Measurements from ENCODE around the gene BAG5. TPM values are rescaled to one million over a fixed set of nuclear protein-coding genes. Genes with fewer than 3 reads are reported as not detected.
A peak's percentile ranks its signal among the peaks of the same experiment; 100 is the strongest.

The BAG5 gene
- total and polyA plus RNA-seq, 2 experiments from 2014 or later = 17.4 to 17.6 TPM

DNA sequence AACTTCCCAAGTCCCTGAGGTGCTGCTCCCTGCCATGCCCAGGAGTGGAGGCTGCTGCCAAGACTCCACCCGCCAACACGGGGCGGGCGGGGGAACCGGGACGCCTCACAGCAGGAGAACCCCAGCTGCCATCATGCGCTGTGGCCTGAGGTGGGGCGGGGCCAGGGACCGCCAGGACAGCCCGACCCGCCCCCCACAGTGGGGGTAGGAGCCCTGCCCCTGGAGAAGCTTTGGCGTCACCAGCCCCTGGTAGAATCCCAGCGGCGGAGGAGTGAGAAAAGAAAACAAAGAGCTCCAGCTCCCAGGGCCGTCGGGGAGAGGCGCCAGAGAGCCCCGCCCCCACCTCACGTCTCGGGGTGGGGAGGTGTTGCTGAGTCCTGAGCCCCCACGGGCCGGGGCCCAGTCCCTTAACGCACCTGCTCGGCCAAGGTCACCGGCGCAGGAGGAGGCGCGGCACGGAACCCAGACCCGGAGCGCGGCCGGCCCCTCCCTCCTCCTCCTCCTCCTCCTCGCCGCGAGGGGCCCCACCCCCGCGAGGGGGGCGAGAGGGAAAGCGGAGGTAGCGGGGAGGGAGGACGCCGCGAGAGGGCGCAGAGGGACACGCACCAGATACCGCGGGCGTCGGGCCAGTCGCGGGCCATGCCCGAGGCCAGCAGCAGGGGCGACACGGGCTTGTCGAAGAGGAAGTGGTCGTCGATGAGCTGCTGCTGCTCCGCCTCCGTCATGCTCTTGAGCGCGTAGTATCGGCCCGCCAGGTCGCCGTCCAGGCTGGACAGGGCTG lies 41.6 kb downstream of the BAG5 start:
- DNase-seq (ENCODE audit: low read depth in 1 of 2, low spot score in 1 of 2) = peak; percentile 60 to 75
- H3K4me3 ChIP-seq = peak overlapping the region; percentile 55
- H3K9me3 ChIP-seq (ENCODE audit: low read depth) = no peaks in the 10 kb centered on the region
- no peaks in the 10 kb centered on the region for H3K36me3 ChIP-seq
- H3K4me1 ChIP-seq (ENCODE audit: low read depth) = peaks cover 29% of the 10 kb centered on the region
- no peak overlapping the region for H3K27ac ChIP-seq
- TF ChIP-seq, protein P1, sequence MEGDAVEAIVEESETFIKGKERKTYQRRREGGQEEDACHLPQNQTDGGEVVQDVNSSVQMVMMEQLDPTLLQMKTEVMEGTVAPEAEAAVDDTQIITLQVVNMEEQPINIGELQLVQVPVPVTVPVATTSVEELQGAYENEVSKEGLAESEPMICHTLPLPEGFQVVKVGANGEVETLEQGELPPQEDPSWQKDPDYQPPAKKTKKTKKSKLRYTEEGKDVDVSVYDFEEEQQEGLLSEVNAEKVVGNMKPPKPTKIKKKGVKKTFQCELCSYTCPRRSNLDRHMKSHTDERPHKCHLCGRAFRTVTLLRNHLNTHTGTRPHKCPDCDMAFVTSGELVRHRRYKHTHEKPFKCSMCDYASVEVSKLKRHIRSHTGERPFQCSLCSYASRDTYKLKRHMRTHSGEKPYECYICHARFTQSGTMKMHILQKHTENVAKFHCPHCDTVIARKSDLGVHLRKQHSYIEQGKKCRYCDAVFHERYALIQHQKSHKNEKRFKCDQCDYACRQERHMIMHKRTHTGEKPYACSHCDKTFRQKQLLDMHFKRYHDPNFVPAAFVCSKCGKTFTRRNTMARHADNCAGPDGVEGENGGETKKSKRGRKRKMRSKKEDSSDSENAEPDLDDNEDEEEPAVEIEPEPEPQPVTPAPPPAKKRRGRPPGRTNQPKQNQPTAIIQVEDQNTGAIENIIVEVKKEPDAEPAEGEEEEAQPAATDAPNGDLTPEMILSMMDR (IDR thresholded peaks at IDR 0.05; ENCODE audit: low read depth, low read length) = peak; percentile 50
- H3K27me3 ChIP-seq = peaks cover 17% of the 10 kb centered on the region

DNA sequence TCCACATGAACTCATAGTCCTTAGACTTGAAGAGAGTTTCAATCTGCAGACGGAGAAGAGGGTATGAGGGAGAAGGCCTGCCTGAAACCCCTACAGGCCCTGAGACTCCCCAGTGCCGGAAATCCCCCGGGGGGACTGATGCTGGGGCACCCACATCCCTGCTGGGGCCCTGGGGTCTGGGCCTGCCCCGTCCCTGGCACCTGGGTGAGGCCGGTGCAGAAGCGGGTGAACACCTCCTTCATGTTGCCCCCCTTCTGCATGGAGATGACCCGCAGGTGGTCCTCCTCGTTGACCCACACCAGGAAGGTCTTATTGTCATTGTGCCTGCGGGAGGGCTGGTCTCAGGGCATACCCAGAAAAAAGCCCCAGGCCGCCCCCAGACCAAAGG lies 42.2 kb downstream of the BAG5 start:
- no peak overlapping the region for H3K27ac ChIP-seq
- TF ChIP-seq, protein P1 (IDR thresholded peaks at IDR 0.05; ENCODE audit: low read depth, low read length) = no peak
- H3K27me3 ChIP-seq = peaks cover 17% of the 10 kb centered on the region
- DNase-seq (ENCODE audit: low read depth in 1 of 2, low spot score in 1 of 2) = no peak
- no peaks in the 10 kb centered on the region for H3K36me3 ChIP-seq
- no peaks in the 10 kb centered on the region for H3K9me3 ChIP-seq (ENCODE audit: low read depth)
- no peak overlapping the region for H3K4me3 ChIP-seq
- H3K4me1 ChIP-seq (ENCODE audit: low read depth) = peaks cover 29% of the 10 kb centered on the region

DNA sequence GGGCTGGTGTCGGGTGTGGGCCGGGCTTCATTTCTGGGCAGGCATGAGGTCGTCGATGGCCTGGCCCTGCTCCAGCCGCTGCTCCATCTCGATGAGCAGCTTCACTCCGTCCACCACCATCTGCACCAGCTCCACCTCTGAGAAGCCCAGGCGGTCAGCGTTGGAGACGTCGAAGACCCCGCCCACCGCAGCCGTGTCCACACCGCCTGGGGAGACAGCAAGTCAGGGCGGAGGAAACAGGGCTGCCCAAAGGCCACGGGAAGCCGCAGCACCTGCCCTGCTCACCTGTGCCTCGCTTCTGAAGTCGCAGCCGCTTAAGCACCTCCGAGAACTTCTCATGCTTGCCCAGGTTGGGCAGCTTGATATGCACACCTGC lies 42.6 kb downstream of the BAG5 start:
- no peak for DNase-seq (ENCODE audit: low read depth in 1 of 2, low spot score in 1 of 2)
- TF ChIP-seq, protein P1 (IDR thresholded peaks at IDR 0.05; ENCODE audit: low read depth, low read length) = no peak
- Histone ChIP-seq H3K4me1 (ENCODE audit: low read depth) (peaks cover 29% of the 10 kb centered on the region), H3K4me3 (no peak overlapping the region), H3K27ac (no peak overlapping the region), H3K9me3 (ENCODE audit: low read depth) (no peaks in the 10 kb centered on the region), H3K36me3 (no peaks in the 10 kb centered on the region), H3K27me3 (peaks cover 17% of the 10 kb centered on the region)

DNA sequence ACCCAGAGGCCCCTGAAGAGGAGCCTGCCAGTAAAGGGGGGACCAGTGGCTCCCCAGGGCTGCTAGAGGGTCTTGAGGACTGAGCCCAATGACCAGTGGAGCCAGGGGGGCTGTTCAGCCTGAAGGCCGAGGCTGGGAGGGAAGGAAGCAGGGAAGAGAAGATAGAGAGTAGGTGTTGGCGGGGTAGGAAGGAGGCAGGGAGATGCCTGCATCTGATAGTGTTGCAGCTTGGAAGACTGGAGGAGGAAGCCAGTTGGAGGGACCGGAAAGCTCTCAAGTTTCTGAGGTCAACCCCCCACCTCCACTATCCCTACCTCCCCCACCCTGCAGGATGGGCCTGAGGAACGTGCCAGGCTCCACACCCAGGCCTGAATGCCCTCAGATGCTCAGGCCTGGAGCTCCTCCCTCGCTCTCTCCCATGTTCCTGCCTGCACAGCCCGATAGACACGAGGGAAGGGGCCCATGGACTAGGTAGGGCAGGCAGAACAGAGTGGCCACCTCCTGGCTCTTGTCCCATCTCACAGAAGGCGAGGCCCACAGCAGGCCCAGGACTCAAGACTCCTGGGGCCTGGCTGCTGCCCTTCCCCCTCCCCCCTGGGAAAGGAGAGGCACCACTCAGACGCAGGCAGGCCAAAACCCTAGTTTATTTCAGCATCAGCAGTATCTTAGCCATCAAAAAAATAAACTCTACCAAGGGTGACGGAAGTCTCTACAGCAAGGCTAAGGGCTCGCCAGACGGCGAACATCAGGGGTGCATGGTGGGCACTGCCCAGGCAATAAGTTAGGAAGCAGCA lies 43.2 kb downstream of the BAG5 start:
- peak in 1 of 2 donors; percentile 33 for DNase-seq (ENCODE audit: low read depth in 1 of 2, low spot score in 1 of 2)
- Histone ChIP-seq H3K4me3 (no peak overlapping the region), H3K4me1 (ENCODE audit: low read depth) (peaks cover 29% of the 10 kb centered on the region), H3K27ac (no peak overlapping the region), H3K27me3 (peaks cover 17% of the 10 kb centered on the region), H3K9me3 (ENCODE audit: low read depth) (no peaks in the 10 kb centered on the region), H3K36me3 (no peaks in the 10 kb centered on the region)
- TF ChIP-seq, protein P1 (IDR thresholded peaks at IDR 0.05; ENCODE audit: low read depth, low read length) = no peak

DNA sequence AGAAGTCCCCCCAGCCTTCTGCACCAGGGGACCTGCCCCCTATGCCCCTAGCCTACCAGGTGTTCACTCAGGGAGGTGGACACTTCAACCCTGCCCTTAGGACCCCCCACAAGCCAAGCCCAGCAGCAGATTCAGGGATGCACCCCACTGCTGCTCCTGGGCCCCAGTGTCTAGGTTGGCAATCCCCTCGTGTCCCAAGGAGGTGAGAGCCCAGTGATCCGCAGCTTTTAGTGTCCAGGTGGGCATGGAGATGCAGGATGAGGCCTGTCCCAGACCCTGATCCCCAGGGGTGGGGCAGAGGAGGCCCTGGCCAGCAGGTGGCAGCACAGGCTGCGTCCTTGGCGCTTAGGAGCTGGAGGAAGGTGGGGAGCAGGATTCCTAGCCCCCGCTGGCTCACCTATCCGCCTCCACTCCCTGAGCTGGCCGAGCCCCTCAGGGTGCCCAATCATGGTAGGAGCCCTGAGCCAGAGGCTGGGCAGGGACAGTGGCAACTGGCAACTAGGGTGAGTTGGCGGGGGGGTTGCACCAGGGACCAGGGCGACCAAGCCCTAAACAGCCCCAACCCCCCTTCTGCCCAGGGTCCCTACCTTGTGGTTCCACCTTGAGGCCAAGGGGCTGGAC lies 43.9 kb downstream of the BAG5 start:
- no peaks in the 10 kb centered on the region for H3K36me3 ChIP-seq
- TF ChIP-seq, protein P1 (IDR thresholded peaks at IDR 0.05; ENCODE audit: low read depth, low read length) = peak; percentile 91
- no peak overlapping the region for H3K27ac ChIP-seq
- peak; percentile 55 to 68 for DNase-seq (ENCODE audit: low read depth in 1 of 2, low spot score in 1 of 2)
- peaks cover 29% of the 10 kb centered on the region for H3K4me1 ChIP-seq (ENCODE audit: low read depth)
- no peak overlapping the region for H3K4me3 ChIP-seq
- peaks cover 13% of the 10 kb centered on the region for H3K27me3 ChIP-seq
- no peaks in the 10 kb centered on the region for H3K9me3 ChIP-seq (ENCODE audit: low read depth)
